Epithelial cell of esophagus (primary cell): Measurements from ENCODE around the gene DICER1.
"Not testable (repeated sequence)": the region's sequence is repeated elsewhere in the genome, so short reads cannot be mapped to it uniquely, and the experiment has no call there.

Source experiments
- DNase-seq: peaks from one replicate; pipeline ENCODE4 v3.0.0; 2010; ENCODE audit warnings: low read depth
- H3K4me3 ChIP-seq: 2 replicates; pipeline ENCODE4 v1.5.1; 2011; ENCODE audit warnings: mild to moderate bottlenecking, low read length, control low read depth
- TF ChIP-seq, protein P1 (sequence below): IDR thresholded peaks from 2 replicates; pipeline ENCODE4 v1.5.1; 2011; ENCODE audit warnings: low read depth, mild to moderate bottlenecking, low read length, control low read depth, inconsistent platforms; ENCODE audit not compliant: insufficient read depth; ENCODE audit errors: missing control alignments

Gene DICER1

DNA sequence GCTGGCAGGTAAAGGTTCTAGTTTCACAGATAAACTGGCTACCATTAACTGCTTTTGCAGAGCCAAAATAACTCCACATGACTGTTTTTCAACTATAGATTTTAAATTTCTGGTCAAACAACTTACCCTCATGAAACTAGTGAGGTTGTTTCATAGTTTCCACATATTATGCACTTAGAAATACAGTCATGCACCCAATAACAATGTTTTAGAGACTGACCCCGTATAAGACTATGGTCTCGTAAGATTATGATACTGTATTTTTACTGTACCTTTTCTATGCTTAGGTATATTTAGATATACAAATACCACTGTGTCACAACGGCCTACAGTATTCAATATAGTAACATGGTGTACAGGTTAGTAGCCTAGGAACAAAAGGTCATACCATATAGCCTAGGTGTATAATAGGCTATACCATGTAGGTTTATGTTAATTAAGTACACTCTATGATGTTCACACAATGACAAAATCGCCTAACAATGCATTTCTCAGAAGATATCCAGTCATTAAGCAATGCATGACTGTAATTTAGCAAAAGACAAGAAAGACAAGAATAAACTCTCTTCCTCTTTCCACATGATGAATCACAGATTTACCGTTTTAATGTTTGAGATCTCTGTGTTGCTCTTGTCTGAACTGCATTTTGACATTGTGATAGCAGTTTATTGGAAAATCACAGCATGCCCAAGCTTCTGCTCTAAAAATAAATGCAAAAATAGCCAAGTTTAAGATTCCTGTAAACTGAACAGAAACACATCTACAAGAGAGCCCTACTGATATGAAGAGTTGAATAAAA lies 17.1 kb downstream of the DICER1 start:
- peak; percentile 85 for DNase-seq
- no peak overlapping the region for H3K4me3 ChIP-seq
- TF ChIP-seq, protein P1, sequence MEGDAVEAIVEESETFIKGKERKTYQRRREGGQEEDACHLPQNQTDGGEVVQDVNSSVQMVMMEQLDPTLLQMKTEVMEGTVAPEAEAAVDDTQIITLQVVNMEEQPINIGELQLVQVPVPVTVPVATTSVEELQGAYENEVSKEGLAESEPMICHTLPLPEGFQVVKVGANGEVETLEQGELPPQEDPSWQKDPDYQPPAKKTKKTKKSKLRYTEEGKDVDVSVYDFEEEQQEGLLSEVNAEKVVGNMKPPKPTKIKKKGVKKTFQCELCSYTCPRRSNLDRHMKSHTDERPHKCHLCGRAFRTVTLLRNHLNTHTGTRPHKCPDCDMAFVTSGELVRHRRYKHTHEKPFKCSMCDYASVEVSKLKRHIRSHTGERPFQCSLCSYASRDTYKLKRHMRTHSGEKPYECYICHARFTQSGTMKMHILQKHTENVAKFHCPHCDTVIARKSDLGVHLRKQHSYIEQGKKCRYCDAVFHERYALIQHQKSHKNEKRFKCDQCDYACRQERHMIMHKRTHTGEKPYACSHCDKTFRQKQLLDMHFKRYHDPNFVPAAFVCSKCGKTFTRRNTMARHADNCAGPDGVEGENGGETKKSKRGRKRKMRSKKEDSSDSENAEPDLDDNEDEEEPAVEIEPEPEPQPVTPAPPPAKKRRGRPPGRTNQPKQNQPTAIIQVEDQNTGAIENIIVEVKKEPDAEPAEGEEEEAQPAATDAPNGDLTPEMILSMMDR: no peak

DNA sequence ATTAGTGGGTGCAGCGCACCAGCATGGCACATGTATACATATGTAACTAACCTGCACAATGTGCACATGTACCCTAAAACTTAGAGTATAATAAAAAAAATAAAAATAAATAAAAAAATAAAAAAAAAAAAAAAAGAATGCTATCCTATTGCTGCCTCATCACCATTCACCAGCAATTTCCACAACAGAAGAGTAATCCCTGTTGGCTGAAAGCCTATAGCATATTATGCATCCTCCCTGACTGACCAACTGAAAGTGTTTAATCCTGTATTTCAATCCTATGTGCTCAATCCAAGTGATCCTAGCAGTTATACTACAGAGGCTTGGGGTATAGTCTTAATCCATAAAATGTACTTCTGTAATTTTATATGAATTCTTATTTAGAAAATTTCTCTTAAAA lies 18.5 kb downstream of the DICER1 start:
- H3K4me3 ChIP-seq: no peak overlapping the region
- TF ChIP-seq, protein P1: no peak
- DNase-seq: no peak

DNA sequence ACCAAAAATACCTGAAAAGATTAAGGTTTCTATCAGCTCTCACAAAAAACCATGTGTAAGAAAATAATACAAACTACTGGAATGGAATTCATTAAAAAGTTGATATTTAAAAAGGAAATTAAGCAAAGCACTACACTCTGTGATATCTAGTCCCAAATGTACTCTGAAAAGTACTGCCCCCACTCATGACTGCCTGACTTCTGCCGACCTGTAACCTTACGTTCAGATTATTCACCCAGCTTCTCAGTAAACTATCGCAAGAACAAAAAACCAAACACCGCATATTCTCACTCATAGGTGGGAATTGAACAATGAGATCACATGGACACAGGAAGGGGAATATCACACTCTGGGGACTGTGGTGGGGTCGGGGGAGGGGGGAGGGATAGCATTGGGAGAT lies 18.9 kb downstream of the DICER1 start:
- H3K4me3 ChIP-seq: not testable (repeated sequence)

DNA sequence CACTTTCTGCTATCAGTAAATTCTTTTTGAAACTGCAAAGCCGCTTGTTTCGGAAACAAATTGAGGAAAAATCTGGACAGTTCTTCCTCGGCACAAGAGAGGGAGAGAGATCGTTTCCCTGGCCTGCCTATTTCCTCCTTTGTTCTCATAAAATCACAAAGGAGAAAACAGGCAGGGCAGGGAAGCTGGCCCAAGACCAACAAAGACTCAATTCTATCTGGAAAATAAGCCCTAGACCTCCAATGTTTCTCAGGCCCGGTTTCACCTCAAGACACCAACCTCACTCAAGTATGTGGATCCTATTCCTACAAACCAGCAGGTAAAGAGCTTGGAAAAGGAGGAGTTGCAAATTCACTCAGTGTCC lies 19.5 kb downstream of the DICER1 start:
- TF ChIP-seq, protein P1: no peak
- no peak for DNase-seq
- H3K4me3 ChIP-seq: no peak overlapping the region

More for the DNA sequence above, 18.9 kb downstream of the DICER1 start:
- not testable (repeated sequence) for DNase-seq

DNA sequence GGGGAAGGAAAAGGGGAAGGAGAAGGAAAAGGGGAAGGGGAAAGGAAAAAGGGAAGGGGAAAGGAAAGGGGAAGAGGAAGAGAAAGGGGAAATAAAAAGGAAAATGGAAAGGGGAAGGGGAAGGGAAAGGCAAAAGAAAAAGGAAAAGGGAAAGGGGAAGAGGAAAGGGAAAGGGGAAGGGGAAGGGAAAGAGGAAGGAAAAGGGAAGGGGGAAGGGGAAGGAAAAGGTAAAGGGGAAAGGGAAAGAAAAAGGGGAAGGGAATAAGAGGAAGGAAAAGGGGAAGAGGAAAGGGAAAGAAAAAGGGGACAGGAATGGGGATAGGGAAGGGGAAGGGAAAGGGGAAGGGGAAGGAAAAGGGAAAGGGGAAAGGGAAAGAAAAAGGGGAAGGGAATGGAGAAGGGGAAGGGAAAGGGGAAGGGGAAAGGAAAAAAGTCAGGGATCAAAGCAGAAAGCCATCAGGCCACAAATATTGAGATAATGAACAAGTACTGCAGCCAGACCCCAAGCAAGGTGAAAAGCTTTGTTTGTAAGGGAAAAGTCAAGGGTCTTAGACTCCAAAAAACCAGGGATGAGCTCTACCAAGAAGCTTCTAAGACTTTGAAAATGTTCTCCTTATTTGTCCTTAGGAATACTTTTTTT lies 20.0 kb downstream of the DICER1 start:
- DNase-seq: no peak
- TF ChIP-seq, protein P1: no peak
- H3K4me3 ChIP-seq: no peak overlapping the region

DNA sequence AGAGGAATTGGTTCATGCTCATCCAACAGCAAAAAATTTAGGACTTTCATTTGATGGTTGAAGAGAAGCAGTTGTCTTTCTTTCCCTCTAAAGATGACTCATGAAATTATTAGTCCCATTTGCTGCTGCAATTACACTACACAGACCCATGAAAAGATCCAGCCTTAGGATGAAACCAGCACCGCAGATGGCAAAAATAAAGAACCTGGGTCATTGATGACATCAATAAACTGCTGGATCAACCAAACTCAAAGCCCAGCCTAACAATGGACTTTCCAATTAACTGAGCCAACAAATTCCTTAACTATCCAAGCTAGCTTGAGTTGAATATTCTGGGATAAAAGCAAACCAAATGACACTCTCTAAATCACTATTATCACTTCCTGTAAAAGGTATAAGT lies 20.7 kb downstream of the DICER1 start:
- TF ChIP-seq, protein P1: no peak
- no peak for DNase-seq
- H3K4me3 ChIP-seq: no peak overlapping the region

DNA sequence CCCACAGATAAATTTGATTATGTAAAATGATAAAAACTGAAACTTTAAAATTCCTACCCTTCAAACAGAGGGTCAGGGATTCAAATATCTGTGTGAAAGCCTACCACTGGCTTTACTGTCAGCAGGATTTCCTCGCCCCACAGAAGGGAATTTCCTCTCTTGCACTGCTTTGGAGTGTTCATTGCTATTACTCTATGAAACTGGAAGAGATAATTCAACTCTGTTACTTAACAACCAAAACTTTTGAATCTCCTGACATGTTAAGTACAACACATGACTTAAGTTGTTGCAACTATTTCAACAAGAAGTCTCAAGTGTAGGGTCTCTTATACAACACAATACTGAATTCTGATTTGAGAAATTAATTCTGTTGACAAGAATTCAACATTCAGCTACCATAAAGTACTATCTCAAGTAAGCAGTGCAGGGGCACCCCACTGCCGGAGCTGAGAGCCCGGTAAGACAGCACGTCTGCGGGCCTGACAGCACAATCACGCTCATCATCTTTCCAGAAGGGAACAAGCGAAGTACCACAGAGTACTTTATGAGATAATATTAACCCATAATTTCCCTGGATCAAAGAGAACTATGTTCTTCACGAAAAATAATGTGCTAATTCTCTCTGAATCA lies 22.9 kb downstream of the DICER1 start:
- TF ChIP-seq, protein P1: no peak
- DNase-seq: peak; percentile 53
- no peak overlapping the region for H3K4me3 ChIP-seq
